GM12878 (cell line): Measurements from ENCODE around the gene SEC14L1.

ENCODE experiments used
- ESRRA ChIP-seq: IDR thresholded peaks from 2 replicates; pipeline ENCODE4 v1.6.1; 2012; ENCODE audit warnings: mild to moderate bottlenecking, low read length, improper control_type of control experiment
- RFX5 ChIP-seq: IDR thresholded peaks from 2 replicates; pipeline ENCODE4 v1.6.1; 2011; ENCODE audit warnings: low read depth, low read length, improper control_type of control experiment
- ZNF274 ChIP-seq: IDR thresholded peaks from one replicate; pipeline ENCODE4 v1.8.0; 2011; ENCODE audit not compliant: insufficient read length, insufficient read depth
- TF ChIP-seq, protein P1 (sequence below), 3 experiments: IDR thresholded peaks in 2 of 3; conservative IDR thresholded peaks in 1 of 3; 2 replicates each; pipeline ENCODE4 v1.5.1; 2011; ENCODE audit warnings: low read depth in 3 of 3, low read length in 3 of 3, mild to moderate bottlenecking in 3 of 3, control low read depth in 2 of 3, moderate library complexity in 2 of 3, inconsistent platforms in 1 of 3, mixed read lengths in 1 of 3; ENCODE audit not compliant: control insufficient read depth in 2 of 3, insufficient read depth in 1 of 3; ENCODE audit errors: extremely low read depth in 1 of 3

GRCh38 chr17:77212833-77213777, 72.3 kb downstream of the SEC14L1 start:
- TF ChIP-seq, protein P1, sequence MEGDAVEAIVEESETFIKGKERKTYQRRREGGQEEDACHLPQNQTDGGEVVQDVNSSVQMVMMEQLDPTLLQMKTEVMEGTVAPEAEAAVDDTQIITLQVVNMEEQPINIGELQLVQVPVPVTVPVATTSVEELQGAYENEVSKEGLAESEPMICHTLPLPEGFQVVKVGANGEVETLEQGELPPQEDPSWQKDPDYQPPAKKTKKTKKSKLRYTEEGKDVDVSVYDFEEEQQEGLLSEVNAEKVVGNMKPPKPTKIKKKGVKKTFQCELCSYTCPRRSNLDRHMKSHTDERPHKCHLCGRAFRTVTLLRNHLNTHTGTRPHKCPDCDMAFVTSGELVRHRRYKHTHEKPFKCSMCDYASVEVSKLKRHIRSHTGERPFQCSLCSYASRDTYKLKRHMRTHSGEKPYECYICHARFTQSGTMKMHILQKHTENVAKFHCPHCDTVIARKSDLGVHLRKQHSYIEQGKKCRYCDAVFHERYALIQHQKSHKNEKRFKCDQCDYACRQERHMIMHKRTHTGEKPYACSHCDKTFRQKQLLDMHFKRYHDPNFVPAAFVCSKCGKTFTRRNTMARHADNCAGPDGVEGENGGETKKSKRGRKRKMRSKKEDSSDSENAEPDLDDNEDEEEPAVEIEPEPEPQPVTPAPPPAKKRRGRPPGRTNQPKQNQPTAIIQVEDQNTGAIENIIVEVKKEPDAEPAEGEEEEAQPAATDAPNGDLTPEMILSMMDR (IDR thresholded peaks at IDR 0.05 in 2 of 3, conservative IDR thresholded peaks at IDR 0.05 in 1 of 3; ENCODE audit: control insufficient read depth in 2 of 3, extremely low read depth in 1 of 3, insufficient read depth in 1 of 3, low read depth in 3 of 3, low read length in 3 of 3) = no peak
- TF ChIP-seq ZNF274 (no peak), ESRRA (no peak), RFX5 (no peak)
